COLO668 (cell line): Measurements from ENCODE around the gene ATP1A1.

Source experiments
- DNase-seq: peaks from one replicate; lab custom pipeline; 2025; ENCODE audit not compliant: unreplicated experiment; lab: John Stamatoyannopoulos, UW

The ATP1A1 gene

DNA sequence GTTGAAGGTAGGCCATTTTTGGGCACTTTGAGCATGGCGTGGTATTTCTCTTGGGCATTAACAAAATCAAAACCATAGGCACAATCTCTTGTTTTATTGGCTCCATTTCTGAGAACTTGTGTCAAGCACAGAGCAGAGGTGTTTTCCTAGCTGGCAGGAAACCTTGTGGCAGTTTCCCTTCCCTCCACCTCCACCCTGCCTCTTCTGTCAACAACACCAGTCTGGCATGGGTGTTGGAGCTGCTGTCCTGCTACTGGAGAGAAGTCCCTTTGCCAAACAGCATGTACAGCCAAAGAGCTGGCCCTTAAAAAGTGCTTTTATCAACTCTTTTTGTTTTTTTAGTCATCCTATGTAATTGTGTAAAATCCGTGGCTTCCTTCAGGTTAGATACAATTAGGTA is 16.0 kb downstream of the ATP1A1 start:
- no peak for DNase-seq

DNA sequence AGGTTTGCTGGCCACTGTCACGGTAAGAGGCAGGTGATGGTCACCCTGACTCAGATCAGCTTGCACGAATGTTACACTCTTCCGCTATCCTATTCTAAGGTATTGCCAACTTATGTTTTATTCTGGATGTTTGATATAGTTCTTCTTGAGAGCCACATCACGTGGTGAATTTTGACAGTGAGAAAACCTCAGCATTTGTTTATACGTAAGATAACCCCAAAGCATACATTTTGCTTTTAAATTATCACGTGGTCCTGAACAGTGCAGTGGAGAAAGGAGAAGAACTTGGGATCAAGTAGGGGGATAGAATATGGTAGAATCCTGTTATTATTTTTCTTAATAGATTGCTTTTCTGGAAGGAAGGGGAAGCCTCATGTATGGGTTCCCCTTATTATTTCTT is 16.6 kb downstream of the ATP1A1 start:
- no peak for DNase-seq

DNA sequence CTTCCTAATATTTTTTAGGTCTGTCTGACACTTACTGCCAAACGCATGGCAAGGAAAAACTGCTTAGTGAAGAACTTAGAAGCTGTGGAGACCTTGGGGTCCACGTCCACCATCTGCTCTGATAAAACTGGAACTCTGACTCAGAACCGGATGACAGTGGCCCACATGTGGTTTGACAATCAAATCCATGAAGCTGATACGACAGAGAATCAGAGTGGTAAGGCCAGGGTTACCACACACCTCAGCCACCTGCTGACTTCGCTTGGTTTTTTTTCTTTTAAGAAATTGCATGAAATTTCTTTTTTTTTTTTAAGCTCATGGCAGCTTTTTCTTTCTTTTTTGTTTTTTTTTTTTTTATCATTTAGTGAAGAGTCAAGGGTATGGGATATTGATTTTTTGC is 17.2 kb downstream of the ATP1A1 start:
- DNase-seq, result no peak

DNA sequence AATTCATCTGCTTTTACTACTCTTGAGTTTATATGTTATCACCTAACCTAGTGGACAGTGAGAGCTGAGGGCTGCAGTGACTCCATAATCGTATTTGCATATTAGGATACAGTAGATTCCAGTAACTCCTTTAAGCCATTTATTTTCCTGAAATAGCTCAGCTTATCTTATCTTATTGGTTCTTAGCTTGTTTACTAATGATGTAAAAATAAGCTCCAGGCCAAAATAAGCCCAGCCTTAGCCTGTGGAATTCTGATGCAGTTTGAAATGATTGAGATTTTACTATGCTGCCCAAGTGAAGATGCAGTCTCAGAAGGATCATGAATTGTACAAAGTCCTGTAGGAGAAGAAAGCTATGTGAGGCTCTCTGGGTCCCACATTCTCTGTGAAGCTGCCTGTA is 18.1 kb downstream of the ATP1A1 start:
- no peak for DNase-seq

DNA sequence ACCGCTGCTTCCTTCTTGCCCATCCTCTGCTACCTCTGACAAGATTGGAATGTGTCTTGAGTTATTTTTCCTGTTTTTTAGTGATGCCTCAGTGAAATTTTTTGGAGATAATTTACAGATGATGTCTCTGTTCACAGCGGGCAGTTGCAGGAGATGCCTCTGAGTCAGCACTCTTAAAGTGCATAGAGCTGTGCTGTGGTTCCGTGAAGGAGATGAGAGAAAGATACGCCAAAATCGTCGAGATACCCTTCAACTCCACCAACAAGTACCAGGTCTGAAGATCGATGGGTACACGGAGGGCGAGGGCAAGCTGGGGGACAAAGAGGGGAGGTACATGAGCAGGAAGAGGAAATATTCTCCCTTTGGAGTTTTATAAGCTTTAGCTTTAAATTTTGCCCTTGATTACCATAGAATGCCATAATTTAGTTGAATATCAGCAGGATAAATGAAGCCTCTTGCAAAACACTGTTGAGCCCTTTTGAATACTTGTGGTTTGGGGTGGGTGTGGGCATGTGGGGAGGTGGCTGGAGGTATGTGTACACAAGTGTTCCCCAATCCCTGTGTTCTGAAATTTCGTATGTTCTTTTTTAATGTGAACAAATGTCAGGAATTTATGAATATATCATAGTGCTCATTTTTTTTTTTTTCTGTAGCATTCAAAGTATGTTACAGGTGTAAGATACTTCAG is 19.8 kb downstream of the ATP1A1 start:
- no peak for DNase-seq

DNA sequence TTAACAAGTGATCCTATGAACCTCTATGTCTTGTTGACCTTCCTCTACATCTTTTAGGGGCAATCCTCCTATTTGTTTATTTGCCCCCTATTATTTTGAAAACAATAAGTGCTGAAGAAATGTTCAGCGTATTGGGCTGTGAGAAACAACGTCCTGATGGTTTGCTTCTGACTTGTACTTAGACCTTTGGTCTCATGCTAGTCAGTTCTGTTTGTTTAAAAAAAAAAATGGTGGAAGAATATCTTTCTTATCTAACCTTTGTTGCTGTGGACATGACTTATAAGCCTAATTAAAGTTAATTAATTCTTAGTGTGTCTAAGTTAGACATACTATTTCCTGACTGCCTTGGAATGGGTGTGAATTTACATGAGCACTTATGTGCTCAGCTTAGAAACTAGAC is 20.7 kb downstream of the ATP1A1 start:
- no peak for DNase-seq

DNA sequence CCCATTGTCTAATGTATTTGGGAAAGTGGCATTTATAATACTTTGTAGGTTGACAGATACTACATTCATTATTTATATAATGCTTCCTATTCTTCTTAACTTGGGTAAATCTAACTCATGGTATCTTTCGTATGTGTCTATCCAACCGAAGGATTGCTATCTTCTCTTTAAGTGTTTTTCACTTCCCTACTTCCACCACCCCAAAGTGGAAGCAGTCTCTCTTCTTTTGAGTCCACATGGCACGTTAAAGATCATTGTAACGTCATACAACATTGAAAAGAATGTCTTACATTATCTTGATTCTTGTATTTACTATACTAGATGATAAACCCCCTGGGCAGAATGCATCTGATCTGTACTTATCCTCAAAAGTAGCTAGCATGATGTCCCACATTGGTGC is 21.2 kb downstream of the ATP1A1 start:
- no peak for DNase-seq

DNA sequence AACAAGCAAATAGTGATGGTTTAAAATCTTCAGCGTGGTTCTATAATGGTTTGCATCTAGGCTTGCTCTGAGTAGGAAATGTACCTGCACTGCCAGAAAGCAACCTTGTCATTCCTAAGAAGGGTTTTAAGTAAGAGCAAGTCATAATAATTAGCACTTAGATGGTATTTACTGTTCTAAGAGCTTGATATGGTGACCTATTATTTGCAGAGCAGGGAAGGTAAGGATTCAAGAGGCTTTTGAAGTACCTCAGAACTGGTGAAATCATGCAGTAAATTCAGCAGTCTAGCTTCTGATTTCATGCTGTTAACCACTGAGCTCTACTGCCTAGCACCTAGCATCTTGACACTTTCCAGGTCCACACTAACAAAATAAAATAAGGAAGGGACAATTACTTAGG is 23.7 kb downstream of the ATP1A1 start:
- DNase-seq, result no peak

DNA sequence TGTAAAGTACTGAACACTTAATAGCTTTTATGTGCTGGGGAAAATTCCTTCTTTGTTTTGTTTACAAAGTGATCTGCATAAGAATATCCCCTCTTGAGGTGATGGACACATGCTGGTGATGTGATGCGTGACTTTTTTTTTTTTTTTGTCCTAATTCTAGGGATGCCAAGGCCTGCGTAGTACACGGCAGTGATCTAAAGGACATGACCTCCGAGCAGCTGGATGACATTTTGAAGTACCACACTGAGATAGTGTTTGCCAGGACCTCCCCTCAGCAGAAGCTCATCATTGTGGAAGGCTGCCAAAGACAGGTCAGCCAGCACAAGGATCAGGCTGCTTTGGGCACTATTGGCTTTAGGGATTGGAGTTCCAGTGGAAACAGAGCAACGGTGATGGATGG is 24.7 kb downstream of the ATP1A1 start:
- no peak for DNase-seq

DNA sequence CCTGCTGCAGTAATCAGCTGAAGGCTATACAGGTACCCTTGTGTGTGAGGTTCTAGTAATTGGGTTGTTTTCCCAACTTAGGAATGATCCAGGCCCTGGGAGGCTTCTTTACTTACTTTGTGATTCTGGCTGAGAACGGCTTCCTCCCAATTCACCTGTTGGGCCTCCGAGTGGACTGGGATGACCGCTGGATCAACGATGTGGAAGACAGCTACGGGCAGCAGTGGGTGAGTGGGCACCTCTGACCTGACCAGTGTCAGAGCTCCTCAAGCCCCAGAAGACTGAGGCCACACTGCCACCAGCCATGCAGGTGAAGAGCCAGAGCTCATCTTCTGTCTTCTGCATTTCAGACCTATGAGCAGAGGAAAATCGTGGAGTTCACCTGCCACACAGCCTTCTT is 27.7 kb downstream of the ATP1A1 start:
- no peak for DNase-seq

DNA sequence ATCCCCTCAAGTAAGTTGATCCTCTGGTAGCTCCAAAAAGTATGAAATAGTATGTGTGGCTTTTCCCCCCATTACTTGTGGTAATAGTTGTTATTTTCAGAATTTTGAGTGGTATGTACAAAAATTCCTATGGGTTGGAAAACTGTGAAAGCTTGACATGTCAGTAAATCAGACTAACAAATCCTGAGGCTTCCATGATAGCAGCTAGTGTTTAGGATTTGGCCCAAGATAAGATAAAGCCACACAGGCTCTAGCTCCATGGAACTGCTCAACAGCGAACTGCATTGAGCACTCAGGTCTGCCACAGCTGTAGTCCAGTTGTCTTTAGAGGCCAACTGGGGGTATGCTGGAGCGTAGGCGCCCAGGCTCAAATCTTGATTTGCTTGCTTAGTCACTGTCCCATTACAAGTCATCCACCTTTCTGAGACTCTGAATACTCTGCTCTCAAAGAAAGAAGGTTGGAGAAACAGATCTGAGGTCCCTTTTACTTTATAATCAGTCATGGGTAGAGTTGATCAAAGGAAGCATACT is 28.7 kb downstream of the ATP1A1 start:
- no peak for DNase-seq

DNA sequence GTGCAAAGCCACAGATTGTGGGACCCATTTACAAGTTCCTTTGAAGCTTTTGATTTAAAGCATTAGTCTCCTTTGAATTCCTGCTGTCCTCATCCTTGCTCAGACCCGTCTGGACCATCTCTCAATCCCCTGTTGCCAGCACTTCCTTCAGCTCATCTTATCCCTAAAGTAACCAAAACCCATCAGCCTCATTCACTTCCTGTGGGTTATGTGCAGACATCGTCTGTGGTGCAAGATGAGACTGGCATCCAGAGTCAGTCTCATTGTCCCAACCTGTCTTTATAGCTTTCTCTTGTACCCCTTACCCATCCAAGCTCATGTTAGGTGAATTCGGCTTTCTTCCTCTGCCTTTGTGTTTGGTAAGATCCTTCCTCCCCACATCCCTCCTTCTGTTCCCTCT is 29.3 kb downstream of the ATP1A1 start:
- DNase-seq, result no peak

DNA sequence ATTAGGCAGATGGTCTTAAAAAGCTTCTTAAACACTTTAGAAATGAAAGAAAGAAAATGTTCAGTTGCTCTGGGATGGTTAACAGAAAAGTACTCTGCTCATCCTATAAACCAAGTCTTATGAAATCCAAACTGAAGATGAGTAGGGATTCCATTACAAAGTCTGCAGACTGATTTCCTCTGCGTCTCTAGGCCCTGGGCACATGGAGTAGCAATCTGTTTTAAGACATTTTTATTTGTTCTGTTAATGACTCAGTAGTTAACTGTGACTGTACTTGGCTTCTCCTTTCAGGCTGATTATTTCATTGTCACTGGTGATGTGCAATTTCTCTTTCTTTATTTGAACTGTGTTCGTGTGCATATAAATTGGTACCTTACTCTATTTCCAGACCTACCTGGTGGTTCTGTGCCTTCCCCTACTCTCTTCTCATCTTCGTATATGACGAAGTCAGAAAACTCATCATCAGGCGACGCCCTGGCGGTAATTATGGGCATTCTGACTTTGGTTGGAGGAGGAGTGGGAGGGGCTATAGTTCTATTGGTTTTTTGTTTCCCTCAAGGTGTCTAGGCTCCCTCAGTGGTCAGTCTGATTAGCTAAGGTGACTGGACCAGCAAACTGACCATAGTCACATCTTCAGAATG is 30.6 kb downstream of the ATP1A1 start:
- no peak for DNase-seq

DNA sequence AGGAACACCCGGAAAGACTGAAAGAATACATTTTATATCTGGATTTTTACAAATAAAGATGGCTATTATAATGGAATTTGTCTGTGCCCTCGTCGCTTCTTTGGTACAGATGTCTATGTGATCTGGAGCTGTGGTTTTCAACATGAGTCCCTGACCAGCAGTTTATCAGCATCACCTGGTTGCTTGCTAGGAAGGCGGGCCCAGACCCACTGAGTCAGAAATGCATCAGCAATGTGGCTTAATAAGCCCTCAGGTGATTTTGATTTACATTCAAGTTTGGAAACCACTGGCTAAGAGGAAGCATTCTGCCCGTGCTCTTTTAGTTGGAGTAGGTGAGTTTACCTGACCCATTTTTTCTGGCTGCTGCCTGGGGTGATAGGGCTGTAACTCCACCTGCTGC is 31.7 kb downstream of the ATP1A1 start:
- DNase-seq, result no peak

DNA sequence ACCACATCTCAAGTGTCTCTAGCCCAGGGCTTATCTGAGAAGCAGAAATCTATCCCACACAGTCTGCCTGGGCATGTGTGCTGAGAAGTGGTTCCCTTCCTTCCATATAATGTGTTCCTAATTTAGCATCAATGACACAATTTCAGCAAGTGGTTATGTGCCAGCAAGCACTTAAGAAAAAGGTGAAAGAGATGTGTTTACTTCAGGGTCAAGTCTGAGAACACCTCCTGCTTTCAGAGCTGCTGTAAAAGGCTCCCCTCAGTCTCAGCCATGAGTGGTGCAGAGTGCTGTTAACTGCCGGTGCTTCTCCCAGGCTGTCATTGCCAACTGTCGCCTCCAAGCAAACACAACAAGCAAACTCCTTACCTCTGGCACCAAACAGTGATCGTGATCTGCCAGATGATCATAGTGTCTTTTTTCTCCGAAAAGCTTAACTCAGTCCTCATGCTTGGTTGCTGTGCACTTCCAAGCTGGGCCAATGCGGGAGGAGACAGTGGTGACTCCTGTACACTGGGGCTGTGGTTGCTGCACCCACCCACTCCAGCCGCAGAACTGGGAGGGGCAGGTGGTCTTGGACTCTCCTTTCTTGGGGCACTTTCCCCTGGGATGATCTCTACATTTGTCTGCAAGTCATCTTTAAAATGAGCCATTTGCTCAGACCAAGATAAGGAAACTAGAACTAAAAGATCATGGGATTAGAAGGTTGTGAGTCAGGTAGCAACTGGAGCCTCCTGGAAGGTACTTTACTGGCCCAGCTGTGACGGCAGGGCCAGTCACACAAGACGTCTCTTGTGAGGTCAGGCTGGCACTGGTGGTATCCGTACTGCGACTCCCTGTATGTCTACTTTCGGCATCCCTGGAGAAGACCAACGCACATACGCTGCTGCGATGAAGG is 32.4 kb downstream of the ATP1A1 start:
- no peak for DNase-seq

DNA sequence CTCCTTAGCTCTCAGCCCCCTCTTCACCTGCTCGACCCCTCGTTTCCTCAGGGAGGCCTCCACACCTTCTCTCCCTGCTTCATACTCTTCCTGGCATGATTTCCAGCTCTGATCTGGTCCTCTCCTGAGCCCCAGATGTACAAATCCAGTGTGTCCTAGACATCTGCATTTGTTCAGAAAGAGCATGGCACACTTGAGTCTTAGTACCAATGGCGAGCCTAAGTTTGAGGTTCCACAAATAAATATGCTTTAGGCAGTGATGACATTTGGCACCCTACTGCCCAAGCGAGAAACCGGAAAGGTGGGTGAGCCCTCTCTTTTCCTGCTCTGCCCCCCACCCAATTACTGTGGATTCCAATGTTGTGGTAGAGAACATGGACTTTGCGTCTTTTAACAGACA is 34.0 kb downstream of the ATP1A1 start:
- no peak for DNase-seq

DNA sequence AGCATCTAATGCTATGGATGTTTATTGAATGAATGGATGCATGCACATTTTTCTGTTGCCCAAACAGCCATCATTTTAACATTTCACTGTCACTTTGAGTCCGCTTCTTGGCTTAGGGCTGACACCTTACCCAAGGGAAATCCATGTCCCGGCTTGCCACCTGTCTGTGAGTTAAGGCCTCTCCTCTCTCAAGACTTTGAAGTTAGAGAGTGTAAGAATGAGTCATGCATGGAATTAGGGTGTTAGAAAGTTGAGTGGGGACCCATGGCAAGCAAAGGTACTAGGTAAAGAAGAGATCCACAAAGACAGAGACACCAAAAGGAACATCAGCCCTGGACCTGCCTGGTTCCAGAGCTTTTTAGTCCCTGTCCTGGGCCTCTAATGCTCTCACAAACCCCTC is 35.1 kb downstream of the ATP1A1 start:
- no peak for DNase-seq

DNA sequence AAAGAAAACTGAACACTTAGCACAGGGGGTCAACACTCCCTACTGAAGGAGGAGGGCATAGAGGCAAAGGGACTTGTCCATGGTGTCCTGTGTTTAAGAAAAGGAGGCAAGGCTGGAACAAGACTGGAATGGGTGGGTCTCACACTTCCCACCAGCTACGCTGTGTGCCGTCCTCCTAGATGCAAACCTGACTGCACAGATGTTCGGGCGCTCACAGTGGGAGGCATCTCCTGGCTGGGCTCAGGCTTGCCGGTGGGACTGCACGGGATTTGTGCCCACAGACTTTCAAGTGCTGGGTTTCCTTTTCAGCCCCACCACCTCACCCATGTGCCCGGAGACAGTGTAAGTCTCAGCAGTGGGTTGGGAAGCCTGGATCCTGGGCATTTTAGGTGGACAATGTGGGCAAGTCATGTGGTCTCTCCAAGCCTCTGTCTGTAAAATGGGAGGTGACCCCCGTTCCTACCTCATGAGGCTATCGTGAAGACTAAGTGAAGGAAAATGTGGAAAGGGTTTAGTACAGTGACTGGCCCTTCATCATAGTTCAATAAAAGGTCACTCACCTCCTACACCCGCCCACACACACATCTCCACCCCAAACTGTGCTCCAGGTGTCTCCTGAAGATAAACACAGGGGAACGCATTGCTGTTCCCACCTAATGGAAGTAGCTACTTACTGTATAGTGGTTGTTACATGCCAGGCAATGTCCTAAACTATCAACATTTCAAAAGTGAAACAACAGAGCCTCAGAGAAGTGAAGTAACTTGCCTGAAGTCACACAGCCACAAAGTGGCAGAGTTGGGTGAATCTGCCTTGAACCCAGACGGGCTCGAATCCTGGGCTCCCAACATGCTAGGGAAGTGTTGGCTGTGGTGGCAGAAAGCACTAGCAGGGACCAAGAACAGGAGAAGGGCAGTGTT is 36.0 kb downstream of the ATP1A1 start:
- DNase-seq, result no peak

DNA sequence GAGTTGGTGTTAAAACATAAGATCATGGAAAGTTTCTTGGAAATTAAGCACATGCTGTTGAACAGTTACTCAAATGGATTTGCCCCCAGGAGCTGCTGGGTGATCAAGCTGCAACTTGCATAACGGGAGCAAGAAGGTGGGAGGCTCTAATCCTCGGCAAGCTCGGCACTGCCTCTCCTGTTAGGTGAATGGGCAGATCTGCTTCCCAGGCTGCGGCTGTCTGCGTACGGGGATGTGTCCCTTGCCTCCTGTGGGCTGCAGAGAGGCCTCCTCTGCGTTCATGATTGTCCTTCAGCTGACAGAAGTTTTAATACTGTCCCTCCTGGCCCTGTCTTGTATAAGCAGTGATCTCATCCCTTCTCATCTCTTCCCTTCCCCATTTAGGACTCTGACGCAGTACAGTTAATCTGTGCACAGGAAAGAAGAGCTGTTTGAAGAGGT is 36.7 kb downstream of the ATP1A1 start:
- no peak for DNase-seq

DNA sequence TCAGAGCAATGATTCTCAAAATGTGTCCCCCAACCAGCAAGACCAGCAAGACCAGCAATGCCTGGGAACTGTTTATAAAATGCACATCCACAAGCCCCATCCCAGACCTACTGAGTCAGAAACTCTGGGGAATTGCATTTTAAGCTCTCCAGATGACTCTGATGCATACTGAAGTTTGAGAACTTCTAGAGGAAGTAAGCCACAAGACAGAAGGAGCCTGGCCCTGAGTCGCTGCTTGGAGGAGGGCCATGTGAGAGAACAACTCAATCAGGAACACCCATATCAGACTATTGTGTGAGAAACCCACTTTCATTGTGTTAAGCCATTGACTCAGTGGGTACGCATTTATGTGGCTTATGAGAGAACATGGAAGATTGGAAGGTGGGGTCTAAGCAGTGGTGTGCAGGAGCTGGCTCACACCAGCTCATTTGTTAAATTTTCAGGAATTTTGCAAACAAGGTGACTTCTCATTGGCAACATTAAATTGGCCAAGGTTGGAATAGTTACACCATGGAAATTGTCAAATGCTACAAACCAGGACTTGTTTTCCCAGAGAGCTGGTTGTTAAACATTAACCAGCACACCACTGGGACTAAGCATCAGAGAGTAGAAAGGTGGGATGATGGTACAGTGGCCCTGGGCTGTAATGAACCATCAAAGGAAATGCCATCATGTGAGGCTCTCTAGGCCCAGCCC is 38.9 kb downstream of the ATP1A1 start:
- DNase-seq, result peak; percentile 53
